SK-N-SH treated with all-trans-retinoic acid at 6 μM for 48 hours (cell line): ENCODE data around the gene BTK.

ENCODE experiments used
- ARNTL ChIP-seq: fragments of 450-650 bp; formaldehyde crosslinking; IDR thresholded peaks from 2 replicates; pipeline ENCODE4 v1.5.0; 2020; ENCODE audit warnings: low read depth, mild to moderate bottlenecking, moderate library complexity, borderline replicate concordance
- BACH2 ChIP-seq: fragments of 250-450 bp; sonication (Bioruptor Pico); IDR thresholded peaks from 2 replicates; pipeline ENCODE4 v1.9.0; 2021; ENCODE audit warnings: mild to moderate bottlenecking, borderline replicate concordance
- CSRNP3 ChIP-seq: fragments of 250-450 bp; sonication (Bioruptor Pico); IDR thresholded peaks from 2 replicates; pipeline ENCODE4 v1.5.1; 2021; ENCODE audit warnings: mild to moderate bottlenecking, moderate library complexity
- OSR1 ChIP-seq: fragments of 250-450 bp; sonication (Bioruptor Pico); IDR thresholded peaks from 2 replicates; pipeline ENCODE4 v1.8.0; 2022; ENCODE audit warnings: moderate library complexity, mild to moderate bottlenecking, inconsistent platforms
- PATZ1 ChIP-seq: fragments of 250-450 bp; sonication (Bioruptor Pico); IDR thresholded peaks from 2 replicates; pipeline ENCODE4 v1.8.0; 2020; ENCODE audit warnings: mild to moderate bottlenecking, moderate library complexity, borderline replicate concordance
- SNAI2 ChIP-seq: fragments of 250-450 bp; sonication (Bioruptor Pico); IDR thresholded peaks from 2 replicates; pipeline ENCODE4 v1.5.0; 2020; ENCODE audit warnings: mild to moderate bottlenecking, moderate library complexity
- TOX ChIP-seq: fragments of 250-450 bp; sonication (Bioruptor Pico); IDR thresholded peaks from 2 replicates; pipeline ENCODE4 v1.8.0; 2021; ENCODE audit warnings: mild to moderate bottlenecking, moderate library complexity, borderline replicate concordance
- TSHZ2 ChIP-seq: fragments of 250-450 bp; sonication (Bioruptor Pico); IDR thresholded peaks from 2 replicates; pipeline ENCODE4 v1.5.0; 2020; ENCODE audit warnings: mild to moderate bottlenecking, moderate library complexity
- ZFP3 ChIP-seq: fragments of 250-450 bp; sonication (Bioruptor Pico); IDR thresholded peaks from 2 replicates; pipeline ENCODE4 v1.5.0; 2020; ENCODE audit warnings: mild to moderate bottlenecking, moderate library complexity
- ZNF565 ChIP-seq: fragments of 450-650 bp; formaldehyde crosslinking; conservative IDR thresholded peaks from 2 replicates; pipeline ENCODE4 v1.5.0; 2020; ENCODE audit warnings: low read depth, mild to moderate bottlenecking, moderate library complexity
- ZNF70 ChIP-seq: fragments of 450-650 bp; formaldehyde crosslinking; IDR thresholded peaks from 2 replicates; pipeline ENCODE4 v1.5.0; 2020; ENCODE audit warnings: mild to moderate bottlenecking, moderate library complexity

- no peak for TF ChIP-seq TOX (CRISPR knock-in tag)
- no peak for TF ChIP-seq ZNF70
- no peak for TF ChIP-seq TSHZ2
- no peak for TF ChIP-seq PATZ1 (CRISPR knock-in tag)
- no peak for TF ChIP-seq SNAI2 (CRISPR knock-in tag)
- no peak for TF ChIP-seq ARNTL (CRISPR knock-in tag)
- TF ChIP-seq BACH2 (CRISPR knock-in tag): no peak
- TF ChIP-seq ZNF565 (CRISPR knock-in tag): no peak
- TF ChIP-seq CSRNP3: no peak
- TF ChIP-seq OSR1 (CRISPR knock-in tag): no peak
- TF ChIP-seq ZFP3 (CRISPR knock-in tag): no peak
These were observed 44.6 kb upstream of the BTK start for GRCh38 chrX:101430457-101431078.
